ENCODE data around the gene ALG8.

The ALG8 gene

GRCh38 chr11:78170874-78171549 is 31.6 kb upstream of the ALG8 start:
- H3K4me3 ChIP-seq (ENCODE audit: low read depth in 1 of 2, low read length in 1 of 2) = no peak overlapping the region
- TF ChIP-seq, protein P1, sequence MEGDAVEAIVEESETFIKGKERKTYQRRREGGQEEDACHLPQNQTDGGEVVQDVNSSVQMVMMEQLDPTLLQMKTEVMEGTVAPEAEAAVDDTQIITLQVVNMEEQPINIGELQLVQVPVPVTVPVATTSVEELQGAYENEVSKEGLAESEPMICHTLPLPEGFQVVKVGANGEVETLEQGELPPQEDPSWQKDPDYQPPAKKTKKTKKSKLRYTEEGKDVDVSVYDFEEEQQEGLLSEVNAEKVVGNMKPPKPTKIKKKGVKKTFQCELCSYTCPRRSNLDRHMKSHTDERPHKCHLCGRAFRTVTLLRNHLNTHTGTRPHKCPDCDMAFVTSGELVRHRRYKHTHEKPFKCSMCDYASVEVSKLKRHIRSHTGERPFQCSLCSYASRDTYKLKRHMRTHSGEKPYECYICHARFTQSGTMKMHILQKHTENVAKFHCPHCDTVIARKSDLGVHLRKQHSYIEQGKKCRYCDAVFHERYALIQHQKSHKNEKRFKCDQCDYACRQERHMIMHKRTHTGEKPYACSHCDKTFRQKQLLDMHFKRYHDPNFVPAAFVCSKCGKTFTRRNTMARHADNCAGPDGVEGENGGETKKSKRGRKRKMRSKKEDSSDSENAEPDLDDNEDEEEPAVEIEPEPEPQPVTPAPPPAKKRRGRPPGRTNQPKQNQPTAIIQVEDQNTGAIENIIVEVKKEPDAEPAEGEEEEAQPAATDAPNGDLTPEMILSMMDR (IDR thresholded peaks at IDR 0.05) = no peak
- H3K27me3 ChIP-seq = no peaks in the 10 kb centered on the region
- H3K4me1 ChIP-seq (ENCODE audit: control insufficient read depth in 1 of 2, insufficient read depth in 1 of 2, low read depth in 1 of 2, low read length in 1 of 2) = no peaks in the 10 kb centered on the region
- no peak overlapping the region for H3K27ac ChIP-seq
- peaks cover 33% of the 10 kb centered on the region for H3K36me3 ChIP-seq
- no peaks in the 10 kb centered on the region for H3K9me3 ChIP-seq

DNA sequence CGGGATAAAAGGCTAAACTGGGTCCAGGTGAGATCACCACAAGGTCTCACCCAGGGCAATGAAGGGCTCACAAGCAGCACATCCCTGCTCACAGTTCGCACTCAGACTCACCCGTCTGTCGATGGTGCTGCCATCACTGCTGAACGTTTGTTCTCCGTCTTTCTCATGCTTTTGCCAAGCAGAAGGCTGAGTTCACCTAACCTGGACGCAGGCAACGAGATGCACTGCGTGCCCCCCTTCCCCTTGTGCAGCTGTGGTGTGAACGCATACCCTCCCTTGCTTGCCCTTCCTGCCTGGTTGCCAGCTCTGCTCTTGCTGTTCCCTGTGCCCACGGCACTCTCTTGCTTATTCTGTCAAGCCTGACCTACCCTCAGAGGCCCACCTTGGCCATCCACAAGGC is 31.0 kb upstream of the ALG8 start:
- Histone ChIP-seq H3K4me1 (ENCODE audit: control insufficient read depth in 1 of 2, insufficient read depth in 1 of 2, low read depth in 1 of 2, low read length in 1 of 2) (no peaks in the 10 kb centered on the region), H3K9me3 (no peaks in the 10 kb centered on the region), H3K4me3 (ENCODE audit: low read depth in 1 of 2, low read length in 1 of 2) (no peak overlapping the region), H3K27me3 (no peaks in the 10 kb centered on the region), H3K27ac (no peak overlapping the region), H3K36me3 (peaks cover 33% of the 10 kb centered on the region)
- TF ChIP-seq, protein P1 (IDR thresholded peaks at IDR 0.05) = no peak

GRCh38 chr11:78168539-78169477 is 29.4 kb upstream of the ALG8 start:
- Histone ChIP-seq H3K27ac (no peak overlapping the region), H3K4me1 (ENCODE audit: control insufficient read depth in 1 of 2, insufficient read depth in 1 of 2, low read depth in 1 of 2, low read length in 1 of 2) (no peaks in the 10 kb centered on the region), H3K9me3 (no peaks in the 10 kb centered on the region), H3K4me3 (ENCODE audit: low read depth in 1 of 2, low read length in 1 of 2) (no peak overlapping the region), H3K27me3 (no peaks in the 10 kb centered on the region), H3K36me3 (peaks cover 27% of the 10 kb centered on the region)
- TF ChIP-seq, protein P1 (IDR thresholded peaks at IDR 0.05) = no peak

GRCh38 chr11:78166855-78167469 is 27.5 kb upstream of the ALG8 start:
- Histone ChIP-seq H3K4me3 (ENCODE audit: low read depth in 1 of 2, low read length in 1 of 2) (no peak overlapping the region), H3K36me3 (peaks cover 10% of the 10 kb centered on the region), H3K9me3 (no peaks in the 10 kb centered on the region), H3K27ac (no peak overlapping the region), H3K4me1 (ENCODE audit: control insufficient read depth in 1 of 2, insufficient read depth in 1 of 2, low read depth in 1 of 2, low read length in 1 of 2) (no peaks in the 10 kb centered on the region), H3K27me3 (no peaks in the 10 kb centered on the region)
- TF ChIP-seq, protein P1 (IDR thresholded peaks at IDR 0.05) = no peak

DNA sequence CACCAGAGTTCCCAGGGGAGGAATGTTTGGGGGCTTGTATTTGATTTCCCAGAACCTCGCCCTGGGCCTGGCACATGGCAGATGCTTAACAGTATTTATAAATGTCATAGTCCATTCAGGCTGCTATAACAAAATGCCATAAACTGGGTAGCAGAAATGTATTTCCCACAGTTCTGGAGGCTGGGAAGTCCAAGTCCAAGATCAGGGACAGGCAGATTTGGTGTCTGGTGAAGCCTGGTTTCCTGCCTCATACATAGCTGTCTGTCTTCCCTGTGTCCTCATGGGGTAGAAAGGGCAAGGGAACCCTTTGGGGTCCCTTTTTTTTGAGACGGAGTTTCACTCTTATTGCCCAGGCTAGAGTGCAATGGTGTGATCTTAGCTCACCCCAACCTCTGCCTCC is 25.0 kb upstream of the ALG8 start:
- no peaks in the 10 kb centered on the region for H3K9me3 ChIP-seq
- TF ChIP-seq, protein P1 (IDR thresholded peaks at IDR 0.05) = no peak
- no peaks in the 10 kb centered on the region for H3K27me3 ChIP-seq
- H3K4me1 ChIP-seq (ENCODE audit: control insufficient read depth in 1 of 2, insufficient read depth in 1 of 2, low read depth in 1 of 2, low read length in 1 of 2) = no peaks in the 10 kb centered on the region
- no peaks in the 10 kb centered on the region for H3K36me3 ChIP-seq
- no peak overlapping the region for H3K4me3 ChIP-seq (ENCODE audit: low read depth in 1 of 2, low read length in 1 of 2)
- no peak overlapping the region for H3K27ac ChIP-seq

Data from neutrophil (primary cell).